Sigmoid colon (tissue), 7 donors: Measurements from ENCODE around the gene EVL. TPM values are rescaled to one million over a fixed set of nuclear protein-coding genes. Genes with fewer than 3 reads are reported as not detected.

ENCODE experiments used
- DNase-seq: peaks from one replicate; pipeline ENCODE4 v3.0.0-alpha.2; 2019
- H3K27ac ChIP-seq, 4 donors: fragments of 200-600 bp; sonication (generic); one replicate each; pipeline ENCODE4 v1.5.1; 2016 to 2019; ENCODE audit warnings: mild to moderate bottlenecking in 1 of 4
- H3K27me3 ChIP-seq, 3 donors: fragments of 200-600 bp; sonication (generic); one replicate each; pipeline ENCODE4 v1.5.1; 2019; ENCODE audit warnings: mild to moderate bottlenecking in 1 of 3
- H3K36me3 ChIP-seq, 4 donors: fragments of 200-600 bp; sonication (generic); one replicate each; pipeline ENCODE4 v1.5.1; 2016 to 2019
- H3K4me1 ChIP-seq, 4 donors: fragments of 200-600 bp; sonication (generic); one replicate each; pipeline ENCODE4 v1.5.1; 2017 to 2019
- H3K4me3 ChIP-seq, 4 donors: fragments of 200-600 bp; sonication (generic); one replicate each; pipeline ENCODE4 v1.5.1; 2017 to 2019; ENCODE audit warnings: mild to moderate bottlenecking in 2 of 4, moderate library complexity in 1 of 4
- H3K9me3 ChIP-seq, 4 donors: fragments of 200-600 bp in 3 of 4; sonication (generic) in 3 of 4; one replicate each; pipeline versions ENCODE4 v1.5.1 to v1.6.1; 2013 to 2019
- EP300 ChIP-seq, 4 donors: sonication (generic); formaldehyde crosslinking; IDR thresholded peaks; one replicate each; pipeline ENCODE4 v1.6.1; 2017; ENCODE audit warnings: antibody characterized with exemption in 4 of 4
- POLR2A ChIP-seq, 2 donors: fragments of 450-650 bp; IDR thresholded peaks; one replicate each; pipeline ENCODE4 v1.6.1; 2016; ENCODE audit warnings: antibody characterized with exemption in 2 of 2, mild to moderate bottlenecking in 2 of 2, moderate library complexity in 2 of 2
- POLR2AphosphoS5 ChIP-seq, 4 donors: sonication (generic); formaldehyde crosslinking; IDR thresholded peaks; one replicate each; pipeline ENCODE4 v1.6.1; 2017; ENCODE audit warnings: antibody characterized with exemption in 4 of 4
- WGBS, 2 donors: extraction: QIAGEN DNeasy Blood & Tissue Kit; methylation state at CpG; one replicate each; pipeline ENCODE4 v1.1.7; 2013; 5-methylcytosine and 5-hydroxymethylcytosine counted together
- intact Hi-C: fragments of 100-400 bp; cut with DNase I; formaldehyde crosslinking; loops from one replicate; pipeline ENCODE4 v1.15.1; 2023
- polyA plus RNA-seq, 3 donors: library from polyadenylated mRNA; stranded (reverse); fragments of 200-250 nt; gene quantifications; one replicate each; pipeline ENCODE4 v1.2.3, GENCODE V29; 2013
- total RNA-seq, 4 donors: library from RNA; depleted of rRNA; stranded (reverse); fragments of >200 nt; gene quantifications; one replicate each; pipeline ENCODE4 v1.1.0, GENCODE V29; 2016
- TF ChIP-seq, protein P1 (sequence below), 4 experiments: fragments of 450-650 bp in 3 of 4; fragments of 200-600 bp in 1 of 4; IDR thresholded peaks; one replicate each; pipeline ENCODE4 v1.5.1; 2016 to 2019; ENCODE audit warnings: antibody characterized with exemption in 4 of 4, mild to moderate bottlenecking in 3 of 4, moderate library complexity in 2 of 4
- donor health status: healthy with polysubstance abuse.
- donor health status: Bipolar disorder and iron deficiency.
- donor health status: healthy.

EVL gene
- total and polyA plus RNA-seq, 7 donors = 6.5 to 100 (median 27.5) TPM

DNA sequence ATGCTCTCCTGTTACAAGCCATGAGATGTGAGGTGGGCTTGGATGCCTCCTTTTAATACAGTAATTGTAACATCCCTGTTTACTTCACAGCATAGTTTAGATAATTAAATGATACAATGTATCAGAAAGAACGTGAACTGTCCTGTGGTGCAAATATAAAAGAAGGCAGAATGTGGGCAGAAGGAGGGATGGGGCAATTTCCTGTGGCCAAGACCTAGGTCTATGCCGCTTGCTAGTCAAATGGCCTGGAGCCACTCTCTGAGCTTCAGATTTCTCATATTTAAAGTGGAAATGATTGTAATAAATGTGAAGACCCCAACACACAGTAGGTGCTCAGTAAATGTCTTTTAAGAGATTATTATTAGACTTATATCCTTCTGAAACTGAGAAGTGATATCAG is 24.0 kb upstream of the EVL start:
- Histone ChIP-seq H3K4me3 (no peak overlapping the region), H3K27ac (no peak overlapping the region), H3K4me1 (peaks cover 0 to 8% (median 2%) of the 10 kb centered on the region in 4 donors), H3K36me3 (no peaks in the 10 kb centered on the region), H3K27me3 (no peaks in the 10 kb centered on the region), H3K9me3 (no peaks in the 10 kb centered on the region)
- no peak for DNase-seq
- intact Hi-C loops = no loop called here
- 75 to 78% methylated on average over 2 of the region's 2 CpGs for WGBS, 2 donors
- TF ChIP-seq POLR2AphosphoS5 (IDR thresholded peaks at IDR 0.05) = no peak
- TF ChIP-seq, protein P1, sequence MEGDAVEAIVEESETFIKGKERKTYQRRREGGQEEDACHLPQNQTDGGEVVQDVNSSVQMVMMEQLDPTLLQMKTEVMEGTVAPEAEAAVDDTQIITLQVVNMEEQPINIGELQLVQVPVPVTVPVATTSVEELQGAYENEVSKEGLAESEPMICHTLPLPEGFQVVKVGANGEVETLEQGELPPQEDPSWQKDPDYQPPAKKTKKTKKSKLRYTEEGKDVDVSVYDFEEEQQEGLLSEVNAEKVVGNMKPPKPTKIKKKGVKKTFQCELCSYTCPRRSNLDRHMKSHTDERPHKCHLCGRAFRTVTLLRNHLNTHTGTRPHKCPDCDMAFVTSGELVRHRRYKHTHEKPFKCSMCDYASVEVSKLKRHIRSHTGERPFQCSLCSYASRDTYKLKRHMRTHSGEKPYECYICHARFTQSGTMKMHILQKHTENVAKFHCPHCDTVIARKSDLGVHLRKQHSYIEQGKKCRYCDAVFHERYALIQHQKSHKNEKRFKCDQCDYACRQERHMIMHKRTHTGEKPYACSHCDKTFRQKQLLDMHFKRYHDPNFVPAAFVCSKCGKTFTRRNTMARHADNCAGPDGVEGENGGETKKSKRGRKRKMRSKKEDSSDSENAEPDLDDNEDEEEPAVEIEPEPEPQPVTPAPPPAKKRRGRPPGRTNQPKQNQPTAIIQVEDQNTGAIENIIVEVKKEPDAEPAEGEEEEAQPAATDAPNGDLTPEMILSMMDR (IDR thresholded peaks at IDR 0.05) = no peak
- TF ChIP-seq EP300 (IDR thresholded peaks at IDR 0.05) = no peak
- TF ChIP-seq POLR2A (IDR thresholded peaks at IDR 0.05) = no peak

DNA sequence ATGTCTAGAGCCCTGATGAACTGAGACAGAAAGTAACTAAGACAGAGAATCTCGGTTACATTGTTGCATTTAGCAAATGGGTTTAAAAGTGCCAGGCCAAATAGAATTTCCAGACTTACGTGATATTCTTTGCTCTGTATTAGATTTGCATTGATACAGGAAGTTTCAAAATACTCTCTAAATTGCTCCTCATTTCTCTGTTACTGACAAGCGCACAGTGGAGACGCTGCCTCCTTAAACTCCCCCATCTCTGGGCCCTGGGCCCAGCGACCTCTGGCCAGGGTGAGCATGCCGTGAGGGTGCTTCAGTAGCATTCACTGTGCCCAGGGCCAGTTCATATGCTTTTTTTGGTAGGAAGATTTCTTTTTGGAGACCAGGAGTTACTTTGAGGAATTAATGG is 22.9 kb upstream of the EVL start:
- H3K4me1 ChIP-seq = peaks cover 0 to 8% (median 2%) of the 10 kb centered on the region in 4 donors
- no peaks in the 10 kb centered on the region for H3K9me3 ChIP-seq
- no peak overlapping the region for H3K4me3 ChIP-seq
- WGBS, 2 donors = 80 to 82% methylated on average over 6 of the region's 6 CpGs
- intact Hi-C loops = no loop called here
- no peaks in the 10 kb centered on the region for H3K27me3 ChIP-seq
- DNase-seq = no peak
- H3K36me3 ChIP-seq = no peaks in the 10 kb centered on the region
- no peak overlapping the region for H3K27ac ChIP-seq
- TF ChIP-seq, protein P1 (IDR thresholded peaks at IDR 0.05) = no peak
- TF ChIP-seq POLR2A (IDR thresholded peaks at IDR 0.05) (no peak), POLR2AphosphoS5 (IDR thresholded peaks at IDR 0.05) (no peak), EP300 (IDR thresholded peaks at IDR 0.05) (no peak)

DNA sequence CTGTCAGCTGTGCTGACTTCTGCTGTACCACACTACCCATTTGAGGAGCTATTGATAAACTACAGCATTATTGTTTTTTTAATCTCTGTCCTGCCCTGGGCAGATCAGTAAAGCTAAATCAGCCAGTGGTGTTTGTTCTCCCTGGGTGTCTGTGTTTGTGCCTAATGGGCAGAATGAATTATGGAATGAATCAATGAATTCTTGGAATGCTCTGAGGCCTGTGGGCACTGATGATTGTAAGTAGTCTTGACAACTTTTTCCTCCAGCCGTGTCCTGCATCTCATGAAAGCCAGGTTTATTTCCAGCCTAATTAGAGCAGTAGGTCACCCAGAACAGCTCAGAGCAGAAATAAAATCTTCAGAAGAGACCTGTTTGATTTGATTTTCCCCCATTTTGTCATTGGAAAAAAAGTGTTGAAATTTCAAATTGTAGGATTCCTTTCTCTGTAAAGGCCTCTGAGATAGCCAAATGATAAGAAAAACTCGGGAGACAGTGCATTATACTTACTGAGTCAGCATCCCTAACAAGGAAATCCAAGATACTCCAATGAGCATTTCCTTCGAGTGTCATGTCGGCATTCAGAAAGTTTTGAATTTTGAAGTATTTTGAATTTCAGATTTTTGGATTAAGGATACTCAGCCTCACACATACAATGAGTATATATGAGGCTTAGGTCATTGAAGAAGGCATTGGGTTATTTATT is 19.4 kb upstream of the EVL start:
- H3K4me1 ChIP-seq = peaks cover 0 to 27% (median 20%) of the 10 kb centered on the region in 4 donors
- TF ChIP-seq POLR2AphosphoS5 (IDR thresholded peaks at IDR 0.05) = no peak
- no peak for TF ChIP-seq POLR2A (IDR thresholded peaks at IDR 0.05)
- TF ChIP-seq EP300 (IDR thresholded peaks at IDR 0.05) = no peak
- TF ChIP-seq, protein P1 (IDR thresholded peaks at IDR 0.05) = no peak
- intact Hi-C loops = no loop called here
- DNase-seq = no peak
- H3K9me3 ChIP-seq = no peaks in the 10 kb centered on the region
- no peak overlapping the region for H3K27ac ChIP-seq
- H3K4me3 ChIP-seq = no peak overlapping the region
- 80 to 85% methylated on average over 4 of the region's 4 CpGs for WGBS, 2 donors
- H3K27me3 ChIP-seq = no peaks in the 10 kb centered on the region
- H3K36me3 ChIP-seq = no peaks in the 10 kb centered on the region

- 86 to 92% methylated on average over 4 of the region's 4 CpGs for WGBS, 2 donors
- no peak for DNase-seq
- H3K9me3 ChIP-seq = no peaks in the 10 kb centered on the region
- H3K4me3 ChIP-seq = no peak overlapping the region
- TF ChIP-seq POLR2AphosphoS5 (IDR thresholded peaks at IDR 0.05) (no peak), POLR2A (IDR thresholded peaks at IDR 0.05) (no peak), EP300 (IDR thresholded peaks at IDR 0.05) (no peak)
- TF ChIP-seq, protein P1 (IDR thresholded peaks at IDR 0.05) = no peak
- intact Hi-C loops = no loop called here
- no peaks in the 10 kb centered on the region for H3K36me3 ChIP-seq
- no peak overlapping the region for H3K27ac ChIP-seq
- no peaks in the 10 kb centered on the region for H3K27me3 ChIP-seq
- peaks cover 0 to 27% (median 20%) of the 10 kb centered on the region in 4 donors for H3K4me1 ChIP-seq
Observed at GRCh38 chr14:100047600-100047999, 17.6 kb upstream of the EVL start.
